Hypothalamus (tissue), 51 donors: Measurements from ENCODE around the gene RBL2.
A peak's percentile ranks its signal among the peaks of the same experiment; 100 is the strongest.
"Not testable (repeated sequence)": the region's sequence is repeated elsewhere in the genome, so short reads cannot be mapped to it uniquely, and the experiment has no call there.

Source experiments
- DNase-seq, 51 donors: peaks; one replicate each; lab custom pipeline; 2025; lab: John Stamatoyannopoulos, UW

RBL2 gene

DNA sequence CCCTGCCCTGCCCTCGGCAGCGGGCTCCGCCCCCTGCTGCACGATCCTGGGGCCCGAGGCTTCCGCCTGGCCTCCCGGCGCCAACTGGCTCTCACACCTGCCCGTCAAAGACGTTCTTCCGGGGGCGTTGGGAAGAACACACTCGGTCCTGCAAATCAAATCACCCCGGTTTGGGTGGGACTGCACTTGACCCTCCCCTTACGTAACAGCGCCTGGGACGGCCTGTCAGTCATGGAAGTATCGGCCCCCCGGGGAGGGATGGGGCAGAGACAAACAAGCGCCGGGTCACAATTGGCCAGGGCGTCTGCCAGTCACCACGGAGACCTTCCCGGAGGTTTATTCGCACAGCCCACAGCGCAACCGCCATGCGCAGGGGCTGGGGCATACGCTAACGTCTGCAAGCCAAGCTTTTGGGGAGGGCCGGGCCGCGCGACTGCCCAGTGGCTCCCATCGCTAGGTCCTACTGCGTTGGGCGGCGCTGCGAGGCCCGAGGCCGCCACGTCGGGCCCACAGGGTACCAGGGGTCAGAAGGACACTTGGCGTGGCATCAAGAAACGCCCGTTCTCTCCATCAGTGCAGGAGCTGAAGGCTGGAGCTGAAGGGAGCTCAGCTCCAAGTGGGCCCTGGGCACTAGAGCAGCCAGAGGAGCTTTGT lies 69.1 kb downstream of the RBL2 start:
- DNase-seq, result peak; percentile 90 to 100 (median 100)

DNA sequence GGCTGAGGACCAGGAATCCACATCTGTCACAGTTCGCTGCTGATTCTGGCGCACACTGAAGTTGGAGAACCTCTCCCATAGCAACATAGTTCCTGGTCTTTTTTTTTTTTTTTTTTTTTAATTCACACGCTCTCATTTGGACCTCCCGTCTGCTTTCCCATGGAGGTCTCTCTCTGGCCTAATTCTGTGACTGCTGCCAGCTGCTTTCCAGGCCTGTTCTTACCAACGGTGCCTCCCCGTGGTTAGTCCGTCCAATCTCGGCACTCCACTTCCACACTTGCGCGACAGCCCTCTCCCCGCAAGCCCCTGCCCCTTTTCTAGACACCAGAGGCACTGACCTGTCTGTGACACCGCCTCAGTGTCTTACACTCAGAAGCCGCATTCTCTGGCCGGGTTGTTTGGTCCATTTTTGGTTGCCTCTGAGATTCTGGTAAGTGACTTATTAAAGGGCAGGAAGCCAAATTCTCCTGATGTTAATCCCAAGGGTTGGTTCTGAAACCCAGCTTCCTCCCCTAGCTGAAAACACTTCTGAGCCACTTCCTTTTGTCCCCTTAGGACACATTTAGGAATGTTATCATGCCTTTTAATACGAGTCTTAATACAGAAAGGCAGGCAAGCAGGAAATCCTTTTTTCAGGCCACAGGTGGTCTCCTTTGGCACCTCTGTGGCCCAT lies 69.9 kb downstream of the RBL2 start:
- peak in 40 of 51 donors; percentile 5 to 70 (median 42) for DNase-seq

DNA sequence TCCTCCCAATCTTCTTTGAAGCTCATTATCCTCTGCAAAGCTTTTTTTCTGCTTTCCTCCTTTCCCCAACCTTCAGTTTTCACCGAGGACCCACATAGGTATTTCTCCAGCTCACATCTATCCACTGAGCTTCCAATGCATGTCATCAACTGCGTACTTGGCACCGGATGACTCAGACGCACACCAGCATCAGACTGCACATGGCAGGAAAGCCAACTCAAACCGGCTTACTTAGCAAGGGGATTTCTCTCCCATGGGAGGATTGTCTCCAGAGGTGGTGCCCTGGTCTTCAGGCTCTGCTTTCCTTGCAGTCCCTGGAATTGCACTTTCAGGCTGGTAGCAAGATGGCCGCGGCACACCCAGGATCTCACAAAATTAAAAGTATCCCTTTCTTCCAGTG lies 70.4 kb downstream of the RBL2 start:
- no peak for DNase-seq

DNA sequence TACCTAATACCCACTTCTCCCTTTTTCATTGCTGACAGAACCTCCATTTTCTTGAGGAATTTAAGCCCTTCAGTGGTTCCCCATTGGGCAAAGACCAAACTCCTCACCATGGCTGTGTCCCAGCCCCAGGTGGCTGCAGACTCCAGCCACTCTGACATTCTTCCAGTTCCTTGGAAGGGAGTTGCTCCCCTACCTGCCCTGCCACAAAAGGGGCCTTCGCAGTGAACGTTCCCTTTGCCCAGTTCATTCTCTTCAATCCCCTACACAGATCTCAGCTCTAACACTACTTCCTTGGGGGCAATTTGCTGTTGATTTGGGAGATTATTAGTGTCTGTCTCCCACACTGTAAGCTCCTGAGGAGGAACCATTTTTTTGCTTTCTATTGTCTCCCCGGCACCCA lies 72.0 kb downstream of the RBL2 start:
- no peak for DNase-seq

DNA sequence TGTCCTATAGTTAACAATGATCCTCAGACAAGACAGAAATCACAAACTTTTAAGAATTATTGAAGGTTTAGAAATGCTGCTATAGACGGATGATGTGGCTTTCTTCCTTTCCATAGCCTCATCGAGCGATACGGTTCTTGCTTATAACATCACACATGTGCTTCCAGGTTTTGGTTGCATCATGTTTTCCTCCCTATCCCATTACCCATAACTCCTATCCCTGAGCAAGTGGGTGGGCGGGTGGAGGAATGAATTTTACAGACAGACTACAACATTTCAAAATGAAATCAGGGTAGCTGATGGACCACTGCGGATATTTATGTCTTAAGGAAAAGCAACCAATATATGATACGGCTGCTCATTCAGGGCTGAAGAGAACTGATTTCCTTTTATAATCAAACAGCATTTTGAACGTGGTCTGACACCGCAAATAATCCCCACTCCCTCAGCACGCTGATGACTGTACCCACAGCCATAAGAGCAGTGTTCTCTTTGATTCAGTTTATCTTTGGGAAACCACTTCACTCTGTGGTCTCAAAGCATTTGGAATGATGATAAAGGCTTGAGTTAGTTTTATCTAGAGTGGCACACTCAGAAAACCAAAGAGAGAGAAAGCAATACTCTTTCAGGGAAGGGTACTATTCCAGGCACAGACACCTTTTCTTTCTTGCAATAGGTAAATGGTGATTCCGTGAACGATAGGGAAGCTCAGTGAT lies 73.4 kb downstream of the RBL2 start:
- no peak for DNase-seq

DNA sequence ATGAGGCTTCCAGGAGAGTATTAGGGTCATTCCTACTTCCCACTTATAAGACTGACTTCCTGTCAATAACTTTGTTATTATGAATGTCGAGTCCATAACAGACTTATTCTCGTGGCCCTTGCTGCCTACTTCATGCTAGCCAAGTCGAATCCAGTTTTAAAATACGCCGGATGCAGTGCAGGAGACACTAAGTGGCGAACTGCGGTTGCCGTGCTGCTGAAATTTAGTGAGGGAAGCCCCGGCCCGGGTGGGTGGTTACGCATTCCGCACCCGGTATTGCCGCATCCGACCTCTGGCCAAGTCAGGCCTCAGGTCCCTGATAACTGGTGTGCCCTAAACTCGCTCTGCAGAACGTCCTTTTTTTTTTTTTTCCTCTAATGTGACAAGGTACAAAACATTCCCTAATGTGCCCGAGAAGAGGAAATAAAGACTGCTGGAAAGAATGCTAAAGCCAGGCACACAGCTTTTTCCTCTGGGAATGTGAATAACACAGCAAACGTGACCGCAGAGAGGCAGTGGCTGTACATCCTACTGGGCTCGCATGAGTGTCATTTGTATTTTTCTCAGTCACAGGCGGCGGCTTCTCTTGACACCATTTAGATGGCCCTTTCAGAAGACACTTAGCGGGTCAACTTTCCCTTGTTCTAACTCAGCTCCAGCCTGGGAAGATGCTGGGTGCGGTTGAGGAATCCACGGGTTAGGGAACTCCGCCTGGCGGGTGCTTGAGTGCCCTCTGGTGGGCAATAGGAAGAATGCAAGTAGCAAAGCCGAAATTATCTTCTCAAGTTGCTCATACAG lies 75.8 kb downstream of the RBL2 start:
- peak in 41 of 51 donors; percentile 6 to 71 (median 33) for DNase-seq

DNA sequence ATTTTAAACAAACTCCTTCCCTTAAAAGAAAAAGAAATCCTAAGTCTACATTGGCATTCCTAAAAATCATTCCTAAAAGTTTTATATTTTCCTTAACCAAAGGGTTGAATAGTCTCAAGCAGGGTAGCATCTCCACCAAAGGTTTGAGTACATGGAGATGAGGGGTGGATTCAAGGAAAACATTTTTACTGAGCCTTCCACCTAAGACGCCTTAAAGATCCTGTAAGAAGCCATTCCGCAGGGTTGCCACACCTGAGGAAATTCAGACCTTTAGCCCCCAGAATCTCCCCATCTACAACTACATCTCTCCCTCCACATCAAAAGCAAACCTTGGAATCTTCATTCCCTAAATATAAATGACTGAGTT lies 76.4 kb downstream of the RBL2 start:
- peak in 1 of 51 donors; percentile 33 for DNase-seq

DNA sequence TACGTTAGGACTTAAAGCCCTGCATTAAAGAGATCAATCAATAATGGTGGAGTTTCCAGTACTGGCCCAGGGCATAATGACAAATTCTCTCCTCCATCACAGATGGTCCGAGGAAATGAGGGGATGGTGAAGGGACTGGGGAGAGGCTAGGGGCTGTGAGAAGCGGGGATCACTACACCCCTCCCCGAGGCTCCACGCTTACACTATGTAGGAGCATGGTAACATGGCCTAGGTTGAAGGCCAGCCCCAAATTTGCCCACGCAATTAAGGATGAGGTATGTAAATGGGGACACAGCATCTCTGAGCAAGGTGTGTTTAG lies 76.8 kb downstream of the RBL2 start:
- no peak for DNase-seq

DNA sequence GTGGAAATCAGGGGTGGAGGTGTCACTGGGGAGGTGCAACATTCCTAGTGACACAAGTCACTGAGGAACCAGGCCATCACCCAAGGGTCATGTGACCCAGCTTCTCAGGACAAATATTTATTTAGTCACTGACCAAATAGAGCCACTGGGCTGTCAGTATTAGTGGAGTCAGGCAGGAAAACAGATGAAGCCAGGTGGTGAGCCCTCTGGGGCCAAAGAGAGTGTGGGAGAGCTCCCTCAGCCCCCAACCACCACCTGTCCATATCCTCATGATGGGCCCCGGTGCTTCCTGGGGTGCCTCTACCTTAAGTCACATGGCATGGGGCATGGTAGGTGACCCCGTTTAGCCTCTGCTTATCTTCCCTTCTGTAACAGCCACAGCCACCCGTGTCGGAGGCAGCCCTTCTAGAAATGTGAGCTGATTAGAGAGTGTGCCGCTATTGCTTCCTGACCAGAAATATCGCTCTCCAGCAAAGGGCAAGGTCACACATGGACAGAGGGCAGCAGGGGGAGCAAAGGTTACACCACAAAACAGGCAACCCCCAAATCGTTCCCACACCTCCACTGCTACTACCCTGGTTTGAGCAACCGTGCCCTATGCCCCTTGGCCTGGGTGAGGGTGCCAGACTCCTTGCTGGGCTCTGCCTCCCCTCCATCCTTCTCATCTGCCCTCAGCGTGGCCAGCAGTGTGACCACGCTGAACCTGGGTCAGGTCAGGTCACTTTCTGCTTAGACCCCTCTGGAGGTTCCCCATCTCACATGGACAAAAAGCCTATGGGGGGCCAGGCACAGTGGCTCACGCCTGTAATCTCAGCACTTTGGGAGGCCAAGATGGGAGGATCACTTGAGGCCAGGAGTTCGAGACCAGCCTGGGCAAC lies 77.4 kb downstream of the RBL2 start:
- DNase-seq, result no peak

DNA sequence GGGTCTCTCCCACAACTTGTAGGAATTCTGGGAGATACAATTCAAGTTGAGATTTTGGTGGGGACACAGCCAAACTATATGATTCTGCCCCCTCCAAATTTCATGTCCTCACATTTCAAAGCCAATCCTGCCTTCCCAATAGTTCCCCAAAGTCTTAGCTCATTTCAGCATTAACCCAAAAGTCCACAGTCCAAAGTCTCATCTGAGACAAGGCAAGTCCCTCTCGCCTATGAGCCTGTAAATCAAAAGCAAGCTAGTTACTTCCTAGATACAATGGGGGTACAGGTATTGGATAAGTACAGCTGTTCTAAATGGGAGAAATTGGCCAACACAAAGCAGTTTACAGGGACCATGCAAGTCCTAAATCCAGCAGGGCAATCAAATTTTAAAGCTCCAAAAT lies 78.5 kb downstream of the RBL2 start:
- not testable (repeated sequence) for DNase-seq

DNA sequence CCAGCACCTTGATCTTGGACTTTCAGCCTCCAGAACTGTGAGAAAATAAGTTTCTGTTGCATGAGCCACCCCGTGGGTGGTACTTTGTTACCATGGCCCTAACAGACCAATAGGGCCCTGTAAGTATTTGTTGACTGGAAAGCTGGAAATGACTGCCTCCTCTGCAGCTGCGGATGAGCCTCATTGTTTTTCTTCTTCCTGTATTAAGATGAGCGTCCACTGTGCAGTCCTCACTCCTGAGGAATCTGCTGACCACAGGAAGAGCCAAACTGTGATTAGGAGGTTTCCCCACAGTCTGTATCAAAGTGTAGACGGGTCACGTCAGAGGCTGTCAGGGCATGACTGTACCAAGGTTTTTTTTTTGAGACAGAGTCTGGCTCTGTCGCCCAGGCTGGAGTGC lies 81.0 kb downstream of the RBL2 start:
- no peak for DNase-seq

DNA sequence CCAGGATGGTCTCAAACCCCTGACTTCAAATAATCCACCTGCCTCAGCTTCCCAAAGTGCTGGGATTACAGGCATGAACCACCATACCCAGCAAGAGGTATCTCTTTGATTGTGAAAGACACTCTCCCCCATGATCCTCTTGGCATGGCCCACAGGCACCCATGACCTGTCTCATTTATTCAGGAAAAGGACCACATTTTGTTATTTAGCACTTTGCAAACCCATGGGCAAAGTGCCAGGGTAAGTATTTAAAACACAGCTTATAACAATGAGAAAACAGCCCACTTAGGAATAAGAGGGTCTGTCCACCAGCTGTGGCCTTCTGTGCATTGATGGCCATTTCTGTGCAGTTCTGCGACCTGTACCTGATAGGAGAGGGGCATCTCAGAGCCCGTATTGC lies 81.5 kb downstream of the RBL2 start:
- no peak for DNase-seq

DNA sequence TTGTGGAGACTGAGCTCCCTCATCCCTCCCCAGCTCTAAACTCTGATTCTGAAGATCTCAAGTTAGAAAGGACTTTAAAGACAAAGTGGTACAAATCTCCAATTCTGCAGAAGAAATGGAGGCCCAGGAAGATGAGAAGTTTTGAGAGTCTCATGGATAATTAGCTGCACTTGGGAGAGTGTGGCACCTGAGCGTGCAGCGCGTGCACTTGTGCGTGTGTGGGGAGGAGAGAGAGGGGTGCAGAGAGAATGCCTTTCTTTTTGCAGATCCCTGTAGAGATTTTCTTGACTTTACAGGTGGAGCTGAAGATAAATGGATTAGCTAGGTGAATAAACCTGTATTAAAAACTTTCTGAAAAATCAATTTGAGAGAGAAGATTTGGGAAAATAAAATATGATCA lies 83.6 kb downstream of the RBL2 start:
- no peak for DNase-seq

DNA sequence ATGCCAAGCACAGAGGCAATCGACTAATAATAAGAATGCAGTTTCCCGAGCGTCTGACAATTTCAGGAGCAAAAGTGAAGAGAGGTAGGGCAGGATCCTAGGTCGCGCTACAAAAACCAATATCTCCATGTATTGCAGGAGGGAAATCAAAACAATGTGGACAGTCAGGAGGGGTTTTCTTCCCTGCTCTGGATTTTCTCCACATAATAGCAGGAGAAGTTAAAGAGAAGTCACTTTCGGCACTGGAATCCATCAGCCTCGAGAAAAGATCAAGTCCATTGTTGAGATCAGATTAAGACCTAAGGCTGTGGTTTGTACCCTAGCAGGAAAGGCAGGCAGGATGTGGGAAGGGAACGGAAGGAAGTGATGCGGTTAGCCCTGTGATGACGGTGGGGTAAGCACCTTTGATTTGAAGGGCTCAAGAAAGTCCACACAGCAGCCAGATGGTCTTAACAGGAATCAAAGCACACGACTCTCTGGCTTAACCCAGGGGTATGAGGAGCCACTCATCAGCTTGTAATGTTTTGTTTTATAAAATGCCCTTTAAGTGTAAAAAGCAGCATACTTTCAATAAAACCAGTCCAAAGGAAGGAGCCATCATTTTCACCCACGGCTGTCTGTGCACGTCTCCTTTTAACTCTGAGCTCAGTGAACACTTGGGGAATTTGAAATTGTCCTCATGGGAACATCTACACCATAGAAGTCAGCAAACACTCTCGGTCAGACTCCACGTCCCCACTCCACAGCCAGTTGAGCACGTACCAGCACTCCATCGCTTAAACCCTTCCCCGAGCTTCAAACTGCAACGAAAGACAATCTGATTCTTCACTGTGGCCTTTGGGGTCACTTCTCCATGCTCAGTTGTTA lies 84.5 kb downstream of the RBL2 start:
- DNase-seq, result peak in 2 of 51 donors; percentile 1 to 3

DNA sequence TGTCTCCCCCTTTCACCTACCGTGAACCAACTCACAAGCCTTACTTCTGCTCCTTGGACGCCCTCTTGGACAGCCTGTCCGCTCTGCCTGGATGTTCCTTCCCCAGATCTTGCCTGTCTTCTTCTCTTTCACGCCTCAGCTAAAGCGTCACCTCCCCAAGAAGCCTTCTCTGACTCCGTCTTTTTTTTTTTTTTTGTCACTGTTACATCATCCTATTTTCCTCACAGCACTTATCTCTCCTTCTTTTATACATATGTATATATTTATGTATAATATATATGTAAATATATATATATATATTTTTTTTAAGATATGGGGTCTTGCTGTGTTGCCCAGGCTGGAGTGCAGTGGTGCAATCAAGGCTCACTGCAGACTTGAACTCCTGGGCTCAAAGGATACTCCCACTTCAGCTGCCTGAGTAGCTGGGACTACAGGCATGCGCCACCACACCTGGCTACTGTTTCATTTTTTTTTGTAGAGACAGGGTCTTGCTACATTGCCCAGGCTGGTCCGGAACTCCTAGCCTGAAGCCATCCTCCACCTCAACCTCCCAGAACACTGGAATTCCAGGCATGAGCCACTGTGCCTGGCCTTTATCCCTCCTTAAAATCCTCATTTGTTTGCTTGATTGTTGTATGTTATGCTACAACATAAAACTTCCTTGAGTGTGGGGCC lies 85.3 kb downstream of the RBL2 start:
- no peak for DNase-seq

DNA sequence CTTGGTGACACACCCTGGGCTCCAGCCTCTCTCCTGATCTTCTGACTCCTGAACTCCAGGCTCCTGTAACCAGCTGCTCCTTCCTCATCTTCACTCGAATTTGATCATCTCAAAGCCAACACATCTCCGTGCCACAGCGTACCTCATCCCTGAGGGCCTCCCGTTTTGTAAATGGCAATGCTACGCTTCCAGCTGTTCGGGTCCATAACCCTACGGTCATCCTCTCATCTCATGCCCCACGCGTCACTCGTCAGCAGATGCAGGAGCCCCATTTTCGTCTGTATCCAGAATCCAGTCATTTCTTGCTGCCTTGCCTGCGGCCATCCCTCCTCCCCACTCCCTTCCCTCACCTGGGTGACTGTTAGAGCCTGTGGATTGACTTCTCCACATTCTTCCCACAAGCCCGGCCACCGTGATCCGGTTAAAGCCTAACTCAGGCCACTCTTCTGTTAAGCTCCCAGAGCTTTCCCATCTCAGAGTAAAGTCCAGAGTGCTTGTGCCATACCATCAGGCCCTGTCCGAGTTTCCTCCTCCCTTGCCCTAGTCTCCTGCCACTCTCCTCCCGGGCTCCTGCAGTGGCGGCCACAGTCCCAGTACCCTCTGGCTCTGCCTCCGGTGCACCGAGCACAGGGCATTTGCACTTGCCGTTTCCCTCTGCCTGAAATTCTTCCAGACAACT lies 89.0 kb downstream of the RBL2 start:
- DNase-seq, result no peak

DNA sequence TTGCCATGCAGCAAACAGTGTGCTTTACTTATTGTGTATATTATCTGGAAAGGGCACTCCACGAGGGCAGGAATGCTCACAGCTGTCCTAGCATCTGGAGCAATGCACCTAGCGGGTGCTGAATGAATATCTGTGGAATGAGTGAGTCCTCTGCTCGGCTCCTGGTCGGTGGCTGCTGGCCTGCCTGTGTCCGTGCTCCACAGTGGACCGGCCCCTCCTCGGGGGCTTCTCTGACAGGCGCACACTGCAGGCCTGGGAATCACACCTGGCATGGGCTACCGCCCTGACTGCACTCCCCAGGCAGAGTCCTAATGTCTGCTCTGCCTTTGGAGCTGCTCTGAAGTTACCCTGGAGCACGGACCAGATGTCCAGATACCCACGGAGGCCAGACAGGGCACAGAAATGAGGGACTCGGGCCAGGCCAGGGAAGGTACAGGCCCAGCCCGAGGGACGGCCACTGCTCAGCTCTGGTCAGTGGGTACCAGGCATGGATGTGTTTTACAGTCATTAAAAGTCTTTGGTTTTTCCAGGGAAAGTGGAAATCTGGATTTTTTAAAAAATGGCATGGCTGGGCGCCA lies 89.8 kb downstream of the RBL2 start:
- DNase-seq, result no peak

DNA sequence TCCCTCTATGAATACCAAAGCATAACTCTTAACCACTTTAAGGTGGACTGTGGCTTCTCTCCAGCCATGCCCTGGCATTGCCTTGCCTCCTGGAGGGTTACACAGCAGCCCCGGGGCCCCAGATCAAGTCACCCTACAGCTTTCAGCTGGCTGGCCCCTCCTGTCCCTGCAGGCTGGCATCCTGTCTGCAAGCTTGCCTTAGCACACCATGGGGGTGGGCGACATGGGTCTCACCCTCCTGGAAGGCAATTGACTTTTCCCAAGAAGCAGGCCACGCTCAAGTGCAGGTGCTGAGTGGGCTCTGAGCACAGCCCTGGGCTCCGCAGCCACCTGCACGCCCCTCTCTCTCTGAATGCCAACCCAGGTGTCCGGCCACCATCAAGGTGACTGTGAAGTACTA lies 94.5 kb downstream of the RBL2 start:
- DNase-seq, result no peak
